Sigmoid colon (tissue), 7 donors: Measurements from ENCODE around the gene GCKR. TPM values are rescaled to one million over a fixed set of nuclear protein-coding genes. Genes with fewer than 3 reads are reported as not detected.
"Not testable (repeated sequence)": the region's sequence is repeated elsewhere in the genome, so short reads cannot be mapped to it uniquely, and the experiment has no call there.

ENCODE experiments used
- DNase-seq: peaks from one replicate; pipeline ENCODE4 v3.0.0-alpha.2; 2019
- H3K27ac ChIP-seq, 4 donors: fragments of 200-600 bp; sonication (generic); one replicate each; pipeline ENCODE4 v1.5.1; 2016 to 2019; ENCODE audit warnings: mild to moderate bottlenecking in 1 of 4
- H3K27me3 ChIP-seq, 3 donors: fragments of 200-600 bp; sonication (generic); one replicate each; pipeline ENCODE4 v1.5.1; 2019; ENCODE audit warnings: mild to moderate bottlenecking in 1 of 3
- H3K36me3 ChIP-seq, 4 donors: fragments of 200-600 bp; sonication (generic); one replicate each; pipeline ENCODE4 v1.5.1; 2016 to 2019
- H3K4me1 ChIP-seq, 4 donors: fragments of 200-600 bp; sonication (generic); one replicate each; pipeline ENCODE4 v1.5.1; 2017 to 2019
- H3K4me3 ChIP-seq, 4 donors: fragments of 200-600 bp; sonication (generic); one replicate each; pipeline ENCODE4 v1.5.1; 2017 to 2019; ENCODE audit warnings: mild to moderate bottlenecking in 2 of 4, moderate library complexity in 1 of 4
- H3K9me3 ChIP-seq, 4 donors: fragments of 200-600 bp in 3 of 4; sonication (generic) in 3 of 4; one replicate each; pipeline versions ENCODE4 v1.5.1 to v1.6.1; 2013 to 2019
- CTCF ChIP-seq, 4 experiments: fragments of 450-650 bp in 3 of 4; fragments of 200-600 bp in 1 of 4; IDR thresholded peaks; one replicate each; pipeline ENCODE4 v1.5.1; 2016 to 2019; ENCODE audit warnings: antibody characterized with exemption in 4 of 4, mild to moderate bottlenecking in 3 of 4, moderate library complexity in 2 of 4
- EP300 ChIP-seq, 4 donors: sonication (generic); formaldehyde crosslinking; IDR thresholded peaks; one replicate each; pipeline ENCODE4 v1.6.1; 2017; ENCODE audit warnings: antibody characterized with exemption in 4 of 4
- POLR2A ChIP-seq, 2 donors: fragments of 450-650 bp; IDR thresholded peaks; one replicate each; pipeline ENCODE4 v1.6.1; 2016; ENCODE audit warnings: antibody characterized with exemption in 2 of 2, mild to moderate bottlenecking in 2 of 2, moderate library complexity in 2 of 2
- POLR2AphosphoS5 ChIP-seq, 4 donors: sonication (generic); formaldehyde crosslinking; IDR thresholded peaks; one replicate each; pipeline ENCODE4 v1.6.1; 2017; ENCODE audit warnings: antibody characterized with exemption in 4 of 4
- WGBS, 2 donors: extraction: QIAGEN DNeasy Blood & Tissue Kit; methylation state at CpG; one replicate each; pipeline ENCODE4 v1.1.7; 2013; 5-methylcytosine and 5-hydroxymethylcytosine counted together
- intact Hi-C: fragments of 100-400 bp; cut with DNase I; formaldehyde crosslinking; loops from one replicate; pipeline ENCODE4 v1.15.1; 2023
- polyA plus RNA-seq, 3 donors: library from polyadenylated mRNA; stranded (reverse); fragments of 200-250 nt; gene quantifications; one replicate each; pipeline ENCODE4 v1.2.3, GENCODE V29; 2013
- total RNA-seq, 4 donors: library from RNA; depleted of rRNA; stranded (reverse); fragments of >200 nt; gene quantifications; one replicate each; pipeline ENCODE4 v1.1.0, GENCODE V29; 2016
- donor health status: healthy with polysubstance abuse.
- donor health status: Bipolar disorder and iron deficiency.
- donor health status: healthy.

Gene GCKR
- total and polyA plus RNA-seq, 7 donors = 0.32 to 1.1 TPM; not detected in 5

GRCh38 chr2:27544143-27544821 lies 47.6 kb downstream of the GCKR start:
- Histone ChIP-seq H3K4me3 (no peak overlapping the region), H3K4me1 (no peaks in the 10 kb centered on the region), H3K9me3 (no peaks in the 10 kb centered on the region), H3K27me3 (no peaks in the 10 kb centered on the region), H3K27ac (no peak overlapping the region), H3K36me3 (no peaks in the 10 kb centered on the region)
- 88 to 93% methylated on average over 6 of the region's 6 CpGs for WGBS, 2 donors
- intact Hi-C loops = no loop called here
- TF ChIP-seq EP300 (IDR thresholded peaks at IDR 0.05) (no peak), POLR2A (IDR thresholded peaks at IDR 0.05) (no peak), POLR2AphosphoS5 (IDR thresholded peaks at IDR 0.05) (no peak), CTCF (IDR thresholded peaks at IDR 0.05) (no peak)
- no peak for DNase-seq

- intact Hi-C loops = no loop called here
- H3K27me3 ChIP-seq = no peaks in the 10 kb centered on the region
- no peaks in the 10 kb centered on the region for H3K9me3 ChIP-seq
- TF ChIP-seq EP300 (IDR thresholded peaks at IDR 0.05) = no peak
- no peak for DNase-seq
- H3K36me3 ChIP-seq = no peaks in the 10 kb centered on the region
- H3K27ac ChIP-seq = no peak overlapping the region
- no peak overlapping the region for H3K4me3 ChIP-seq
- H3K4me1 ChIP-seq = no peaks in the 10 kb centered on the region
- WGBS, 2 donors = 91 to 94% methylated on average over 5 of the region's 5 CpGs
Measured at GRCh38 chr2:27545348-27546141, 48.9 kb downstream of the GCKR start.

DNA sequence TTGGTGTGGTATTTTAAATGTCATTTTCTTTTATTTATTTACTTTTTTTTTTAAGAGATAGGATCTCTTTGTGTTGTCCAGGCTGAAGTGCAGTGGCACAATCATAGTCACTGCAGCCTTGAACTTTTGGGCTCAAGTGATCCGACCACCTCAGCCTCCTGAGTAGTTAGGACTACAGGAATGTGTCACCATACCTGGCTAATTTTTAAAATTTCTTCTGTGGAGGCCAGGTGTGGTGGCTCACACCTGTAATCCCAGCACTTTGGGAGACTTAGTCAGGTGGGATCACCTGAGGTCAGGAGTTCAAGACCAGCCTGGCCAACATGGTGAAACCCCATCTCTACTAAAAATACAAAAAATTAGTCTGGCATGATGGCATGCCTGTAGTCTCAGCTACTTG lies 52.7 kb downstream of the GCKR start:
- intact Hi-C loops = no loop called here
- TF ChIP-seq CTCF (IDR thresholded peaks at IDR 0.05) (no peak), POLR2A (IDR thresholded peaks at IDR 0.05) (no peak), POLR2AphosphoS5 (IDR thresholded peaks at IDR 0.05) (no peak), EP300 (IDR thresholded peaks at IDR 0.05) (no peak)

GRCh38 chr2:27551514-27551913 lies 54.9 kb downstream of the GCKR start:
- Histone ChIP-seq H3K9me3 (no peaks in the 10 kb centered on the region), H3K4me3 (no peak overlapping the region), H3K27ac (no peak overlapping the region), H3K27me3 (no peaks in the 10 kb centered on the region), H3K36me3 (no peaks in the 10 kb centered on the region), H3K4me1 (no peaks in the 10 kb centered on the region)
- intact Hi-C loops = no loop called here
- WGBS, 2 donors = 98 to 100% methylated on average over 1 of the region's 1 CpG
- no peak for DNase-seq
- no peak for TF ChIP-seq POLR2A (IDR thresholded peaks at IDR 0.05)
- TF ChIP-seq POLR2AphosphoS5 (IDR thresholded peaks at IDR 0.05) = no peak
- no peak for TF ChIP-seq CTCF (IDR thresholded peaks at IDR 0.05)
- TF ChIP-seq EP300 (IDR thresholded peaks at IDR 0.05) = no peak

More for the DNA sequence above, 52.7 kb downstream of the GCKR start:
- Histone ChIP-seq H3K4me1 (no peaks in the 10 kb centered on the region), H3K27ac (no peak overlapping the region), H3K27me3 (no peaks in the 10 kb centered on the region), H3K9me3 (no peaks in the 10 kb centered on the region), H3K4me3 (no peak overlapping the region), H3K36me3 (no peaks in the 10 kb centered on the region)
- no peak for DNase-seq
- WGBS, 2 donors = 56 to 75% methylated on average over 1 of the region's 1 CpG

- DNase-seq = no peak
- H3K4me3 ChIP-seq = no peak overlapping the region
- no peaks in the 10 kb centered on the region for H3K36me3 ChIP-seq
- no peaks in the 10 kb centered on the region for H3K4me1 ChIP-seq
- no peaks in the 10 kb centered on the region for H3K9me3 ChIP-seq
- H3K27me3 ChIP-seq = no peaks in the 10 kb centered on the region
- H3K27ac ChIP-seq = no peak overlapping the region
- TF ChIP-seq EP300 (IDR thresholded peaks at IDR 0.05) = no peak
- TF ChIP-seq POLR2AphosphoS5 (IDR thresholded peaks at IDR 0.05) = no peak
- TF ChIP-seq CTCF (IDR thresholded peaks at IDR 0.05) = no peak
- no peak for TF ChIP-seq POLR2A (IDR thresholded peaks at IDR 0.05)
- intact Hi-C loops = no loop called here
- WGBS, 2 donors = 79 to 85% methylated on average over 2 of the region's 2 CpGs
Measured at GRCh38 chr2:27552941-27553340, 56.3 kb downstream of the GCKR start.

- H3K27ac ChIP-seq, H3K27me3 ChIP-seq, H3K36me3 ChIP-seq, H3K4me1 ChIP-seq, H3K9me3 ChIP-seq, DNase-seq, intact Hi-C loops, H3K4me3 ChIP-seq: not testable (repeated sequence)
- WGBS, 2 donors = 82 to 83% methylated on average over 3 of the region's 3 CpGs
Measured at GRCh38 chr2:27554451-27554850, 57.8 kb downstream of the GCKR start.
